DMS79 treated with DMSO at 0.1 percent for 48 hours (cell line): ENCODE measurements around the gene CCDC177.
A peak's percentile ranks its signal among the peaks of the same experiment; 100 is the strongest.

Source experiments
- DNase-seq: peaks from one replicate; lab custom pipeline; 2025; lab: John Stamatoyannopoulos, UW

The CCDC177 gene

GRCh38 chr14:69574263-69574953, at the start of gene CCDC177:
CCDC177 (minus strand) TSS chr14:69574871; CDS start chr14:69573622, 1,249 bp downstream.
- DNase-seq, result peak; percentile 85

DNA sequence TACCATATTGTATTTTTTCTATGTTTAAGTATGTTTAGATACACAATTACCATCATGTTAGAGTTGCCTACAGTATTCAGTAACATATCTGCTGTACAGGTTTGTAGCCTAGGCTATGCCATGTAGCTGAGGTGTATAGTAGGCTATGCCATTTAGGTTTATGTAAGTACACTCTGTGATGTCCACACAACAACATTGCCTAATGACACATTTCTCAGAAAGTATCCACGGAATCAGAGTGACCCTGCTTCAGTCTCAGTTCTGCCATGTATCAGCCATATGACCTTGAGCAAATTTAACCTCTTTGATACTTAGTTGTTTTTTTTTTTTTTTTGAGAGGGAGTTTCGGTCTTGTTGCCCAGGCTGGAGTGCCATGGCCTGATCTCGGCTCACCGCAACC, 49.5 kb upstream of the CCDC177 start:
- no peak for DNase-seq

DNA sequence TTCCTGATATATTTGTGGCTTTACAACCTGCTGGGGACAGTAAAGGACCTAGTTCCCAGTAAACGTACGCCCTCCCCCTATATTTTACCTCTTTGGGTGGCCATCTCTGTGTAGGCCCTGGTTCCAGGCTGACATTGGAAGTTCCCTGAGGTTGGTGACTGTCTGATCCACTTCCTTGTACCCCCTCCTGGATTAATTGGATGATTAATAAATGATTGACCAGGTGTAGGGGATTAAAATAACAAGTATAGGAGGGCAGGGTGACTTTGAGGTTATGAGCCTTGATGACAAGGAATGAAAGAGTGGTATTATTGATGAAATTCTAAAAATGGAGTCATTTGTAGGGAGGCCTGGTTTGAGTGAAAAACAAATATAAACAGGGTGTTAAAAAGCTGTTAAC, 46.3 kb upstream of the CCDC177 start:
- DNase-seq, result no peak

GRCh38 chr14:69620211-69620611, 45.5 kb upstream of the CCDC177 start:
- no peak for DNase-seq

- DNase-seq, result no peak
Observed at GRCh38 chr14:69619012-69619411, 44.3 kb upstream of the CCDC177 start.

DNA sequence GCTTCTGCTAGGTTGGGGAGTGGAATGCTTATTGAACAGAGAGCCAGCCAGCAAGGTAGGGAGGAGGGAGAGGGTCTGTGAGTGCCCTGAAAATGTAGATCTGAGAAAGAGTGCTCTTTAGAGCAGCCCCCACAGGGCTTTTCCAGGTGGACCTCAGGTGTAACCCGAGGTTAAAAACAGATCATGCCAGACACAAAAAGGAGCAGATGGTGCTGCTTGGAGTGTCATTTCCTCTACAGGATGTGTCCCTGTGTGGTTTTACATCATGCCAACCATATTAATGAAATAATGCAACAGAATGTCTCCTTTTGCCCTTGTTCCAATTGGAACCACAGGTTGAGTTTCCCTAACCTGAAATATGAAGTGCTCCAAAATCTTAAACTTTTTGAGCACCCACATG, 43.1 kb upstream of the CCDC177 start:
- peak; percentile 22 for DNase-seq

DNA sequence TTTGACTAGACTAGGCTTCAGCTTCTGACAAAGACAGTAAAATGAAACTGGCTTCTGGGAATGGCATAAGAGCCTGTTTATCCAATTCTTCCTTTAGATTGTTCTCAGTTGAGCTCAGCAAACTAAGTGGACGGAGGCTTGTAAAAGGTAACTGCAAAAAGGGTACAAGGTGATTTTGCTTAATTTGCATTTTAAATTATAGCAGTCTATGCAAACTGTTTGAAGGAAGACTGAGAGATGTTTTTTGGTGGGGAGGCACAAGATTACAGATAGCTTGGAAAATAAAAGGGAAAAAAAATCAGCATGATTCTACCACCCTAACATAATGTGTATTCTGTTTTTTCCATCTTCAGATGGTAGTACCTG, 41.7 kb upstream of the CCDC177 start:
- DNase-seq, result no peak

GRCh38 chr14:69615496-69616407, 41.1 kb upstream of the CCDC177 start:
- DNase-seq, result peak; percentile 94

- no peak for DNase-seq
Observed at GRCh38 chr14:69615121-69615495, 40.4 kb upstream of the CCDC177 start.

- no peak for DNase-seq
Observed at GRCh38 chr14:69614592-69614991, 39.9 kb upstream of the CCDC177 start.

DNA sequence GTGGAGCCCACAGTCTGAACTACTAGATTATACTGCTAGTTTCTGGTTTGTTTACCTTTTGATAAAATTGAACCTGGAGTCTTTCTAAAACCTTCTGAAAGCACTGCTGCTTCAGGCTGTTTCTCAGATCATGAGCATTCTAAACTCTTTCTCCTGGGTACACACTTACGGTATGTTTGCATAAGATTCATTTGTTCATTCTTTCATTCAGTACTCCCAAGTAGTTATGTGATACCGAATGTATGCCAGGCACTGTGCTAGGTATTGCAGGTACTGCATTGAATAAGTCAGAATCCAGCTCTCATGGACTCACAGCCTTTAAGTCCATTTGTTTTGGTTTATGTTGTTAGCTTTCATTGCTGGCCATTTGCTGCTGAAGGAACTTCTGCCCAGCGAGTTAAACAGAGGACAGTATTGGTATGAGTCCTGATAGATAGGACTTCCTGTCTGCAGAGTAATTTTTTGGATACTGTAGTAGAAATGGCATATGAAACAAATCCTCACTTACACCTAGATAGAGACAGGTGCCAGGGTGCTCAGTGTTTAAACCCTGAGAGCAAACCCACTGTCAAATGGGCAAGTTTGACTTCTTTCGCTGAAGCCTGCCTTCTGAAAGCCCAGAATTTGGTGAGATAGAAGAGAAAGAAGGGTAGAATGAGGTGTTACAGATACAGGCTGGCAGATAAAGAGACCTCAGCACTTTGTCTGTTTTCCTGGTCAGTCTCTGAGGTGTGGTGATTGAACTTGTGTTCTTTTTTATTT, 38.8 kb upstream of the CCDC177 start:
- no peak for DNase-seq

DNA sequence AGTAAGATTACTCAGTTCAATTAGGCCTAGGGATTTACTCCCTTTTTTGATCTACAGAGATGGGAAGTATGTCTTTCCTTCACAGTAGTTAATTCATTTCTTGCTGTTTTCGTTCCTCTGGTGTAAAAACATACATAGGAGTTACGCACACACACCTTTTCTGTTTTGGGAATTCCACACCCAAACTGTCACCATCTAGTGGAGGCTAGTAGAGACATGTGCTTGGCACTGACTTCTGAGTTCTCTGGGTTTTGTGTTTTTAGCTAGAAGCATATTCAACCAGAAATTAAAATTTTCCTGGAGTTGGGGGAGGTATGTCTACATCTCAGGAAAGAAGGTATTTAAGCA, 38.1 kb upstream of the CCDC177 start:
- peak; percentile 76 for DNase-seq

DNA sequence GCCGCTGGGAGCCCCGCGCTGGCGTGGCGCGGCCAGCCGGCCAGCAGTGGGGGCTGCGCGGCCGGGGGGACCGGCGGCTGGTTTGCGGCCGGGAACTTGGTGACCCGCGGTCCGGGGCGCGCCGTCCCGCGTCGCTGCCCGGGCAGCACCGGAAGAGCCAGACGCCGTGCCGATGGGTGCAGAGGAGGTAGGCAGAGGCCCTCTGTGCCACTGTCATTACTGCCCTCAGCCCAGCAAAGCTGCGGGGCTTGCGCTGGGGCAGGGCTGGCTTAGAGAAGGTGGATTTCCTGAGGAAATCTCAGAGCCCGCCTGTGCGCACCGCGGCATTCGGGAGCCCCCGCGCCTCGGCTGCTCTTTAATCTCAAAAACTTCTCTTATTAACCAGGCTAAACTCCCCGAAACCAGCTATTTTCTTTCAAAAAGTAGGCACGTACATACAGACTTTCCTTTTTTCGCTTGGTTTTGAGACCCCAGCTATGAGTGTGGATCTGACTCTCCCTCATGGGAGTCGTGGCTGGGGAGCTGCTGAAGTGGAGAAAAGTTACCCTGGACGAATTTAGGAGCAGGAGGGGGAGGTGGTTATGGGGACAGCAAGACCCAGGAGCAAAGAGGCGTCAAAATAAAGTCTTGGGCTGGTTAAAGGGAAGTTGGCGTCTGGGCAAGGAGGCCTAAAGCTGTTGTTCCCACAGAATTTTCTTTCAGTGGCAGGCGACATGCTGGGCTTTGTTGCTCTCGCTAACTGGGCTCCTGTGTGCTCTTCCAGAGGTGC, 37.5 kb upstream of the CCDC177 start:
- peak; percentile 76 for DNase-seq

DNA sequence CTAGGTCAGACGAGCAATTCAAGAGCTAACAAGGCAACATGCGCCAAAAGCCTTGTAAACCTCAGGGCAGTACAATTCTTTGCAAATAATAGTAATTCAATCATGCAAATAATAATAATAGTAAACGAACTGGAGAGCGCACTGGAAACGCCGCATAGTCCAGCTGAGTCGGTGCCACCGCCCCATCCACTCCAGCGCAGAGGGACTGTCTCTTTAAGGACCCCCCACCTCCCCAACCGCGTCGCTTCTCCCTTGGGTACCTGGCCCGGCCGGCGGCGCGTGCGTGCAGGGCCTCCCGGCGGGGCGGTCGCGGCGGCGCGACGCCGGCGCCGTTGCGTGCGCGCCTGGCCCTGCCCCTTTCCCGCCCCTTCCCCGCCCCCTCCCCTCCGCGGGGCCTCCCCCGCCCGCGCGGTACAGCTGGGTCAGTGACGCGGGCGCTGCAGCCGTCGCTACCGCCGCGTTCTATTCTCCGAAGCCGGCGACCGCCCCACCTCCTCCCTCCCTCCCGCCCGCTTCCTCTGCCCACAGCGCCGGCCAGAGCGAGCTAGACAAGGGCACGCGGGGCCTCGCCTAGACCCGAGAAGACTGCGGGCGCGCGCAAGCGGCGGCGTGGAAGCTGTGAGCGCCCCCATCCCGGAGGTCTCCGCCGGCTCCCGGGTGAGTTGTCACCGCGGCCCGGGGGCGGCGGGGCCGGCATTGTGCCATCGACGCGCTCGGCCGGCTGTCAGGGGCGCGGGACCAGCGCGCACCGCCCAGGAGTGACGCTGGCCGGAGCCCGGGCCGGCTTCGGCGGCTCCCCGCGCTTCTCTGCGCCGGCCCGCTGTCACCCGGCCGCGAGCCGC, 36.7 kb upstream of the CCDC177 start, which contains the start of gene SUSD6:
Gene SUSD6 (plus strand): TSS at position 425 of the 842 bp plus-strand sequence. CDS start 46,997 bp downstream, outside the sequence.
- peak; percentile 95 for DNase-seq

DNA sequence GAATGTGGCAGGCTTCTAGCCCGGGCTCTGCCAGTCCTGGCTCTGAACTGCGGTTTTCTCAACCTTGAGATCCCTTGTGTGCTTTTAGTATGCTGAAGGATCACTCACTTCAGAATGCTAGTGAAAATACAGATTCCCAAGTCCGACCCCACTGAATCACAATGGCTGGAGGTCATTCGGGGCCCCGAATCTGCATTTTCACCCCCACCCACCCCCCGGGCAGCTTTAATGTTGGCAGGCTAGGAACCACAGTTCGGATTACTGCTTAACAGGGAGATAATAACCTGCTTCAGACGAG, 36.2 kb upstream of the CCDC177 start:
- DNase-seq, result peak; percentile 87

- no peak for DNase-seq
Observed at GRCh38 chr14:69610020-69610873, 35.6 kb upstream of the CCDC177 start.

DNA sequence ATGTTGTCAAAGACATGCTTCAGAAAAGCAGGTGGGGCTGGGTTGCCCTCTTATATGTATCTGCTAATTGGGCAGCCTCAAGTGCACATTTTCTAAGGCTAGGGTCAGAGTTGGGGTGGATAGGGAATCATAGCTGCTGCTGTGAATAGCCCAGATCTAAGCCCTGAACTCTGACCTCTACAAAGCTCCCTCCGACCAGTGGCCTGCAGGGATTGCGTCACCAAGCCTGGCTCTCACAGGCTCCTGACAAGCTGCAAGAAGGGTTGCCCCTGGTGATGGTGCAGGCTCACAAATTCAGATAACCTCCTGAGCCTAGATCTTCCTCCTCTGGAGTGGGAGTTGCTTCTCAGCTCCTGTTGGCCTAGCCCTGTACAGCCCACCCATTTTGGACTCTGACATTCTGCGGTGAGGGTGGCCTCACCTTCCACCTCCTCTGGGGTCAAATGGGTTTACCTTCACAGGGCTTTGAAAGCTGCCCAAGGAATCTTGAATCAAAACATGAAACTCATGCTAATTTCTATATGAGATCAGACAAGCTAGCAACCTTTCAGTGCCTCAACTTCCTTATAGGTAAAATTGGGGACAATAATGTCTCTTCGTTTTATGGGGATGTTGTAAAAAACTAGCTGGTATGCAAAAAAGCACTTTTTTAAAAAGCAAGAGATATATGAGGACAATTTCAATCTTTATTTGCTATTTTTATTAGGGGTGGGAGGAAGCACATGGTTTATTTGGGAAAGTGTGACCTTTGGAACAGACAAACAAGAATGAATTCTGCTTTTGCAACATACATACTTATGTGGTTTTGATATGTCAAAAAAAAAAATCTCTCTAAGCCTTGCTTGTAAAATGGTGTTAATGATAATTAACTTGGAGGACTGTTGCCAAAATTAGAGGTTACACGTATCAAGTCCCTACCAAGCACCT, 31.9 kb upstream of the CCDC177 start:
- DNase-seq, result no peak

- no peak for DNase-seq
Observed at GRCh38 chr14:69605738-69606137, 31.1 kb upstream of the CCDC177 start.

- no peak for DNase-seq
Observed at GRCh38 chr14:69600304-69600891, 25.7 kb upstream of the CCDC177 start.
